ENCODE results near the gene BIRC2.

DNA sequence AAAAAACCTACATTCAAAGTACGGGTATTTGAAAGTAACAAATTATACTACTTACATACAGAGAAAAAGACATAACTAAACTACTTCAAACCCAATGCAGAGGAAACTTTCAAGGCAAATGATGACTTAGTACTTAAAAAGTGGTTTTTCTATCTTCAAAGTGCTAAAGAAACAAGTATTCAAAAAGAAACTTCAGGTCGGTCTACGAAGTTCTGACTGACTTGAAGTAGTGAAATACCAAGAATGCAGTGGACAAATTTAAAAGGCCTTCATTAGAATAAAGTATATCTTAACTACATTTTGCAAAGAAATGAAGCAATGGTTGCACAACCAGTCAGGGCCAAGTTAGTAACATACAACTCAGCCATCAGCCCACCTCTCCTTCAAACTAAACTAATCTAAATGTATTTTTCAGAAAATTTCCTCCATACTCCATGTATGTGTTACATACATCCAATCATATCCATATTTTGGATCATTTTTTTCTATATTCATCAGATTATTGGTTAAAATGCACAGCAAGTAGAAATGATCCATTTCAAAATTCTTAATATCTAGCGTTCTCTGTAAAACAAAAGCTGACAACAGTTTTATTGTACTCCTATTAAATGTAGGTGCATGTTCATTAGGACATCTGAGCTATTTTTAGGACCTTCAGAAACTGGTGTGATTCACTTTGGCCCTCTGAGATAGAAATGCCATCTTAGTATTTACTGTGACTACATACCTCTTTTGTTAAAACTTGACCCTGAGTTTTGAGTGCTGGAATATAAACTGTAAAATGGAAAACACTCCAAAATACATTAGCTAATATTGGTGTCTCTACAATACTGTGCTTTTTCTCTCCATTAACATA lies 49.9 kb downstream of the BIRC2 start:
- TF ChIP-seq CTCF (IDR thresholded peaks at IDR 0.05; ENCODE audit: insufficient read depth, low read depth, low read length) (no peak), EZH2 (IDR thresholded peaks at IDR 0.05; ENCODE audit: insufficient read depth, low read length) (no peak)

Data from astrocyte (in vitro differentiated cells and primary cell).